ENCODE measurements around the gene SEPTIN11.

Gene SEPTIN11

DNA sequence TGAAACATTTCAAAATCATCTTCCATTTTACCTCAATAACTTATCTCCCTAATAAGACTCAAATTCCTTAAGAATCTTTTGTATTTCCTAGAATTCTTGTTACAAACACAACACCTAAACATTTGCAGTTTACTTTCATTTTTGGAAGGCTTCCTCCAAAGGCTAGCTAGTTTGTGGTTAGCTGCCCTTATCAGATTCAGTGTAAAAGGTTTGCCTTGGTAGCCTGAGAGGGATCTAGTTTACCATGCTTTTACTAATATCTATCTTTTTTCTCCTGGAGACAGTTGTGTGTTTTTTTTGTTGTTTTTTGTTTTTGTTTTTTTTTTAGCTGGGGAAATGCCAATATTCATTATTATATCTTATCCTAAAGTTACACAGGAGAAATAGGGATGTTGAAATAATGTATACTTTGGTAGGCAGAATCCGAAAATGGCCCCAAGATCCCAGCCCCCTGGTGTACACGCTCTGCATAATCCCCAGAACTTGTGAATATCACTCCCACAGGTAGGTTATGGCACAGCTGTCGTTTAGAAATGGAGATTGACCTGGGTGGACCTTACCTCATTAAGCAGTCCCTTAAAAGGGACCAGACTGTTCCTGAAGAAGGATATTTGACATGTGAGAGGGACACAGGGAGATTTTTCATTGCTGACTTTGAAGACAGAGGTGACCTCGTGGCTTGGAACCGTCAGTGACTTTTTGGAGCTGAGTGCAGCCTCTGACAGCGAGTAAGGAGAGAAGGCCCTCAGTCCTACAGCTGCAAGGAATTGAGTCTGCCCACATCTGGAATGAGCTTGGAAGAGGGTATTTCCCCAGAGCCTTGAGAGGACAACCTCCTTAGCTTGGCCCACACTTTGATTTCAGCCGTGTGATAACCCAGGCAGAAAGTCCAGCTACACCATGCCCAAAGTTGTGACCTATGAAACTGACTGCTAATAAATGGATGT, 33.4 kb downstream of the SEPTIN11 start:
- TF ChIP-seq, protein P1, sequence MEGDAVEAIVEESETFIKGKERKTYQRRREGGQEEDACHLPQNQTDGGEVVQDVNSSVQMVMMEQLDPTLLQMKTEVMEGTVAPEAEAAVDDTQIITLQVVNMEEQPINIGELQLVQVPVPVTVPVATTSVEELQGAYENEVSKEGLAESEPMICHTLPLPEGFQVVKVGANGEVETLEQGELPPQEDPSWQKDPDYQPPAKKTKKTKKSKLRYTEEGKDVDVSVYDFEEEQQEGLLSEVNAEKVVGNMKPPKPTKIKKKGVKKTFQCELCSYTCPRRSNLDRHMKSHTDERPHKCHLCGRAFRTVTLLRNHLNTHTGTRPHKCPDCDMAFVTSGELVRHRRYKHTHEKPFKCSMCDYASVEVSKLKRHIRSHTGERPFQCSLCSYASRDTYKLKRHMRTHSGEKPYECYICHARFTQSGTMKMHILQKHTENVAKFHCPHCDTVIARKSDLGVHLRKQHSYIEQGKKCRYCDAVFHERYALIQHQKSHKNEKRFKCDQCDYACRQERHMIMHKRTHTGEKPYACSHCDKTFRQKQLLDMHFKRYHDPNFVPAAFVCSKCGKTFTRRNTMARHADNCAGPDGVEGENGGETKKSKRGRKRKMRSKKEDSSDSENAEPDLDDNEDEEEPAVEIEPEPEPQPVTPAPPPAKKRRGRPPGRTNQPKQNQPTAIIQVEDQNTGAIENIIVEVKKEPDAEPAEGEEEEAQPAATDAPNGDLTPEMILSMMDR (IDR thresholded peaks at IDR 0.05; ENCODE audit: low read depth, low read length, missing control alignments), result peak; percentile 33
- no peak for DNase-seq (ENCODE audit: low read depth)

DNA sequence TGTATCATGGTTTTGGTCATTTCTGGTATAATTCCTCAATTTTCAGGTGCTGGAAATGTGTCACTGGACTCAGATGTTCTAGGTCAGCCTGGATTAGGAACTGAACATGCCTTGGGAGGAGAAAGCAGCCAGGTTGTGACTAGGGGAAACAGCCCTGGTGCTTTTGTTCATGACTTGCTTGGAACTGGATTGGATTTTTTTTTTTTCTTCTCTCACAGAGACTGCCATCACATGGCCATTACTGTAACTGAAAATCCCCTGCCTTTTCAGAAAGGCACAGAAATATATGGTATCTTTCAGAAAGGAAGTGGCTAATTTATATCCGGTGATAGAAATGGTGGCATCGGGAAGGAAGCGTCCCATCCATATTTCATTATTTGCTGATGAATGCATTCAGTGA, 34.6 kb downstream of the SEPTIN11 start:
- TF ChIP-seq, protein P1 (IDR thresholded peaks at IDR 0.05; ENCODE audit: low read depth, low read length, missing control alignments), result peak; percentile 39
- H3K4me3 ChIP-seq (ENCODE audit: low read depth, low read length), result no peak overlapping the region
- DNase-seq (ENCODE audit: low read depth), result no peak
- in situ Hi-C loops (cut with HindIII; ENCODE audit: low sequenced_read_pairs), result no loop called here

More for the DNA sequence above, 33.4 kb downstream of the SEPTIN11 start:
- in situ Hi-C loops (cut with HindIII; ENCODE audit: low sequenced_read_pairs), result no loop called here
- no peak overlapping the region for H3K4me3 ChIP-seq (ENCODE audit: low read depth, low read length)

DNA sequence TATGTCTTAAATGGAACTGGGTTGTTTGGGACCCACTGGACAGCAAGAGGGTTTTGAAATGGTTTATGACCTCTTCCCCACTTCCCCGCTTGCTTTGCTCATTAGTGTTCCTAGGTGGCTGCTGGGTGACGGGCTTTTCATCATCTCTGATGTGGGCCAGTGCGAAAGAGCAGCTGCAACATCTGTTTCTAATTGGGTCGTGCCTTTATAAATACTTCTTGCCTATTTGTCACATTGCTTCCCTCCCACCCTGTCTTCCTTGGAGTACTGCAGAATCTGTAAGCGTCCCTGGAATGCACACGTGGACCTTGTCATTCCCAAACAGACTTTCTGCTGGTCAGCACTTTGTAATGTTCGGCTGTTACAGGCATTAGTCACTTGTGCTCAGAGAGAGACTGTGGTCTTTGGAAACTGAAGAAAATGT, 35.2 kb downstream of the SEPTIN11 start:
- TF ChIP-seq, protein P1 (IDR thresholded peaks at IDR 0.05; ENCODE audit: low read depth, low read length, missing control alignments), result no peak
- in situ Hi-C loops (cut with HindIII; ENCODE audit: low sequenced_read_pairs), result no loop called here
- no peak overlapping the region for H3K4me3 ChIP-seq (ENCODE audit: low read depth, low read length)
- DNase-seq (ENCODE audit: low read depth), result peak; percentile 100

DNA sequence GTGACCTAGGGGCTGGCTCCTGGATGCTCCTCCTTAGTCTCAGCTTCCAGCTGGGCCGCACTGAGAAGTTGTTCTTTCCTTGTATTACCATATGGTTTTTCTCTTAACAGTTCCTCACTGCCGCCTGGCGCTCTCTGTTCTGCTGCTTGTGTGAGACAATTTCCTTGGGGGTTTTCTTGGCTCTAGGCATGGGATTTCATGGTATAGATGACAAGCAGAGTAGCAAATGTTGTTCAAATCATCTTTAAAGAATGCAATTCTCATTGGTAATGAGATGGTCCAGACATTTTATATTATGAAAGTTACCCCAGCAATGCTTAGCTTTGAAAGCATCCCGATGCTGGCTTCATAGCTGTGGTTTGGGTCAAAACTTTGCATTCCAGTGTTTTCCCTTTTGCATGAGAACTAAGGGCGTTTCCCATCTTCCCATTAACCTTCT, 37.6 kb downstream of the SEPTIN11 start:
- DNase-seq (ENCODE audit: low read depth), result peak; percentile 98
- H3K4me3 ChIP-seq (ENCODE audit: low read depth, low read length), result peak overlapping the region; percentile 27
- in situ Hi-C loops (cut with HindIII; ENCODE audit: low sequenced_read_pairs), result no loop called here
- TF ChIP-seq, protein P1 (IDR thresholded peaks at IDR 0.05; ENCODE audit: low read depth, low read length, missing control alignments), result peak; percentile 32

DNA sequence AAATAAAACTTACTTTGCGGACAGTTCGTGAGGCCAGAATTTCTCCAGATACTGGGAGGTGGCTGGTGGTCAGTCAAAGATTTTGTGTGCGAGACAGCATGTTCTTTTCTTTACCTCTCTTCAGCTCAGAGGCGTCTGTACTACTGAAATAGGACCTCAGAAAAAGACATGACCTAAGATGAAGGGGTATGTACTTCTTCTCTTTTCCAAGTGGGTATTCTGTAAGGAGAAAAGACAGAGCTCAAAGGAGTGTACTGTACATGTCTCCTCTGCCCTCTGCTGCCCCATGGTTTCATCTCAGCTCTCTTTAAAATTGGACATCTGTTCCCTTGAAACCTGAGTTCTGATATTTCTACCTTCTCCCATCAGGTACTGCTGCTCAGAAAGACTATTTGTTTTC, 38.1 kb downstream of the SEPTIN11 start:
- no peak for DNase-seq (ENCODE audit: low read depth)
- in situ Hi-C loops (cut with HindIII; ENCODE audit: low sequenced_read_pairs), result no loop called here
- H3K4me3 ChIP-seq (ENCODE audit: low read depth, low read length), result peak overlapping the region; percentile 27
- TF ChIP-seq, protein P1 (IDR thresholded peaks at IDR 0.05; ENCODE audit: low read depth, low read length, missing control alignments), result no peak

DNA sequence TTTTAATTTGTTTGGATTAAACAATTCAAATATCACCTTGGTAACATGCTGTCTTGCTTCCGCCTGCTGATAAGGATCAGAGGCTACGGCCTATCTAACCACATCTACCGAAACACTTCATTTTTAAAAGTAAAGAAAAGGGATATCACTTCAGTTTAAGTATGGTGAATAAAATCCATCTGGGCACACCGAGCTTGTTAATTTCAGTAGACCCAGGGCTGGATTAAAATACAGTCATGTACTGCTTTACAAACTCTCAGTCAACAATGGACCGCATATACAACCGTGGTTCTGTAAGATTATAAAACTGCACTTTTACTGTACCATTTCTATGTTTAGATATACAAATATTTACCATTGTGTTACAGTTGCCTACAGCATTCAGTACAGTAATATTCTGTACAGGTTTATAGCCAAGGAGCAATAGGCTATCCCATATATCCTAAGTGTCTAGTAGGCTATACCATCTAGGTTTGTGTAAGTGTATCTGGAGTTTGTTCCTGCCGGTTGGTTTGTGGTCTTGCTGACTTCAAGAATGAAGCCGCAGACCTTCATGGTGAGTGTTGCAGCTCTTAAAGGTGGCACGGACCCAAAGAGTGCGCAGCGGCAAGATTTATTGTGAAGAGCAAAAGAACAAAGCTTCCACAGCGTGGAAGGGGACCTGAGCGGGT, 40.0 kb downstream of the SEPTIN11 start:
- no peak overlapping the region for H3K4me3 ChIP-seq (ENCODE audit: low read depth, low read length)
- TF ChIP-seq, protein P1 (IDR thresholded peaks at IDR 0.05; ENCODE audit: low read depth, low read length, missing control alignments), result no peak
- DNase-seq (ENCODE audit: low read depth), result no peak
- in situ Hi-C loops (cut with HindIII; ENCODE audit: low sequenced_read_pairs), result no loop called here
